ENCODE results near the gene PXMP2.

Gene PXMP2

GRCh38 chr12:132647858-132648257 lies 39.5 kb upstream of the PXMP2 start:
- no peaks in the 10 kb centered on the region for H3K9me3 ChIP-seq (ENCODE audit: control insufficient read depth in 5 of 5, low read length in 5 of 5)
- H3K4me1 ChIP-seq (ENCODE audit: control insufficient read depth in 5 of 5, insufficient read depth in 5 of 5, low read length in 5 of 5) = no peaks in the 10 kb centered on the region
- H3K36me3 ChIP-seq (ENCODE audit: control insufficient read depth in 5 of 5, insufficient read depth in 5 of 5, low read length in 5 of 5) = peaks cover 0 to 73% (median 56%) of the 10 kb centered on the region in 5 donors
- H3K27me3 ChIP-seq (ENCODE audit: control insufficient read depth in 5 of 5, insufficient read depth in 4 of 5, low read length in 5 of 5) = no peaks in the 10 kb centered on the region
- no peak overlapping the region for H3K4me3 ChIP-seq (ENCODE audit: low read depth in 1 of 5, low read length in 5 of 5)
- H3K27ac ChIP-seq (ENCODE audit: low read depth, low read length) = no peak overlapping the region
- H3K9ac ChIP-seq (ENCODE audit: low read length in 5 of 5) = no peak overlapping the region

- Histone ChIP-seq H3K27me3 (ENCODE audit: control insufficient read depth in 5 of 5, insufficient read depth in 4 of 5, low read length in 5 of 5) (no peaks in the 10 kb centered on the region), H3K9ac (ENCODE audit: low read length in 5 of 5) (no peak overlapping the region), H3K36me3 (ENCODE audit: control insufficient read depth in 5 of 5, insufficient read depth in 5 of 5, low read length in 5 of 5) (peaks cover 3 to 73% (median 53%) of the 10 kb centered on the region in 5 donors), H3K27ac (ENCODE audit: low read depth, low read length) (no peak overlapping the region), H3K4me1 (ENCODE audit: control insufficient read depth in 5 of 5, insufficient read depth in 5 of 5, low read length in 5 of 5) (no peaks in the 10 kb centered on the region), H3K4me3 (ENCODE audit: low read depth in 1 of 5, low read length in 5 of 5) (no peak overlapping the region), H3K9me3 (ENCODE audit: control insufficient read depth in 5 of 5, low read length in 5 of 5) (no peaks in the 10 kb centered on the region)
Measured at GRCh38 chr12:132648616-132649225, 38.7 kb upstream of the PXMP2 start.

GRCh38 chr12:132649226-132649945 lies 38.0 kb upstream of the PXMP2 start:
- Histone ChIP-seq H3K4me1 (ENCODE audit: control insufficient read depth in 5 of 5, insufficient read depth in 5 of 5, low read length in 5 of 5) (no peaks in the 10 kb centered on the region), H3K27me3 (ENCODE audit: control insufficient read depth in 5 of 5, insufficient read depth in 4 of 5, low read length in 5 of 5) (no peaks in the 10 kb centered on the region), H3K36me3 (ENCODE audit: control insufficient read depth in 5 of 5, insufficient read depth in 5 of 5, low read length in 5 of 5) (peaks cover 5 to 70% (median 50%) of the 10 kb centered on the region in 5 donors), H3K9me3 (ENCODE audit: control insufficient read depth in 5 of 5, low read length in 5 of 5) (no peaks in the 10 kb centered on the region), H3K27ac (ENCODE audit: low read depth, low read length) (no peak overlapping the region), H3K9ac (ENCODE audit: low read length in 5 of 5) (no peak overlapping the region), H3K4me3 (ENCODE audit: low read depth in 1 of 5, low read length in 5 of 5) (no peak overlapping the region)

GRCh38 chr12:132651444-132652100 lies 35.8 kb upstream of the PXMP2 start:
- H3K9me3 ChIP-seq (ENCODE audit: control insufficient read depth in 5 of 5, low read length in 5 of 5) = no peaks in the 10 kb centered on the region
- no peaks in the 10 kb centered on the region for H3K27me3 ChIP-seq (ENCODE audit: control insufficient read depth in 5 of 5, insufficient read depth in 4 of 5, low read length in 5 of 5)
- H3K4me1 ChIP-seq (ENCODE audit: control insufficient read depth in 5 of 5, insufficient read depth in 5 of 5, low read length in 5 of 5) = no peaks in the 10 kb centered on the region
- H3K4me3 ChIP-seq (ENCODE audit: low read depth in 1 of 5, low read length in 5 of 5) = no peak overlapping the region
- H3K27ac ChIP-seq (ENCODE audit: low read depth, low read length) = no peak overlapping the region
- H3K9ac ChIP-seq (ENCODE audit: low read length in 5 of 5) = no peak overlapping the region
- H3K36me3 ChIP-seq (ENCODE audit: control insufficient read depth in 5 of 5, insufficient read depth in 5 of 5, low read length in 5 of 5) = peaks cover 5 to 77% (median 54%) of the 10 kb centered on the region in 5 donors

- H3K4me3 ChIP-seq (ENCODE audit: low read depth in 1 of 5, low read length in 5 of 5) = no peak overlapping the region
- no peak overlapping the region for H3K9ac ChIP-seq (ENCODE audit: low read length in 5 of 5)
- H3K27me3 ChIP-seq (ENCODE audit: control insufficient read depth in 5 of 5, insufficient read depth in 4 of 5, low read length in 5 of 5) = no peaks in the 10 kb centered on the region
- H3K4me1 ChIP-seq (ENCODE audit: control insufficient read depth in 5 of 5, insufficient read depth in 5 of 5, low read length in 5 of 5) = peaks cover 0 to 4% (median 0%) of the 10 kb centered on the region in 5 donors
- no peak overlapping the region for H3K27ac ChIP-seq (ENCODE audit: low read depth, low read length)
- no peaks in the 10 kb centered on the region for H3K9me3 ChIP-seq (ENCODE audit: control insufficient read depth in 5 of 5, low read length in 5 of 5)
- H3K36me3 ChIP-seq (ENCODE audit: control insufficient read depth in 5 of 5, insufficient read depth in 5 of 5, low read length in 5 of 5) = peaks cover 18 to 82% (median 58%) of the 10 kb centered on the region in 5 donors
Measured at GRCh38 chr12:132653567-132654290, 33.7 kb upstream of the PXMP2 start.

GRCh38 chr12:132657004-132657727 lies 30.2 kb upstream of the PXMP2 start:
- Histone ChIP-seq H3K4me1 (ENCODE audit: control insufficient read depth in 5 of 5, insufficient read depth in 5 of 5, low read length in 5 of 5) (peaks cover 2 to 18% (median 4%) of the 10 kb centered on the region in 5 donors), H3K9me3 (ENCODE audit: control insufficient read depth in 5 of 5, low read length in 5 of 5) (no peaks in the 10 kb centered on the region), H3K4me3 (ENCODE audit: low read depth in 1 of 5, low read length in 5 of 5) (no peak overlapping the region), H3K27ac (ENCODE audit: low read depth, low read length) (no peak overlapping the region), H3K27me3 (ENCODE audit: control insufficient read depth in 5 of 5, insufficient read depth in 4 of 5, low read length in 5 of 5) (no peaks in the 10 kb centered on the region), H3K36me3 (ENCODE audit: control insufficient read depth in 5 of 5, insufficient read depth in 5 of 5, low read length in 5 of 5) (peaks cover 20 to 91% (median 73%) of the 10 kb centered on the region in 5 donors), H3K9ac (ENCODE audit: low read length in 5 of 5) (no peak overlapping the region)

- H3K27ac ChIP-seq (ENCODE audit: low read depth, low read length) = no peak overlapping the region
- H3K27me3 ChIP-seq (ENCODE audit: control insufficient read depth in 5 of 5, insufficient read depth in 4 of 5, low read length in 5 of 5) = no peaks in the 10 kb centered on the region
- H3K4me3 ChIP-seq (ENCODE audit: low read depth in 1 of 5, low read length in 5 of 5) = no peak overlapping the region
- H3K36me3 ChIP-seq (ENCODE audit: control insufficient read depth in 5 of 5, insufficient read depth in 5 of 5, low read length in 5 of 5) = peaks cover 20 to 92% (median 76%) of the 10 kb centered on the region in 5 donors
- no peaks in the 10 kb centered on the region for H3K9me3 ChIP-seq (ENCODE audit: control insufficient read depth in 5 of 5, low read length in 5 of 5)
- peaks cover 2 to 29% (median 10%) of the 10 kb centered on the region in 5 donors for H3K4me1 ChIP-seq (ENCODE audit: control insufficient read depth in 5 of 5, insufficient read depth in 5 of 5, low read length in 5 of 5)
- no peak overlapping the region for H3K9ac ChIP-seq (ENCODE audit: low read length in 5 of 5)
Measured at GRCh38 chr12:132658149-132658894, 29.1 kb upstream of the PXMP2 start.

GRCh38 chr12:132659146-132659545 lies 28.2 kb upstream of the PXMP2 start:
- H3K27ac ChIP-seq (ENCODE audit: low read depth, low read length) = no peak overlapping the region
- no peak overlapping the region for H3K9ac ChIP-seq (ENCODE audit: low read length in 5 of 5)
- no peaks in the 10 kb centered on the region for H3K27me3 ChIP-seq (ENCODE audit: control insufficient read depth in 5 of 5, insufficient read depth in 4 of 5, low read length in 5 of 5)
- H3K4me1 ChIP-seq (ENCODE audit: control insufficient read depth in 5 of 5, insufficient read depth in 5 of 5, low read length in 5 of 5) = peaks cover 2 to 32% (median 10%) of the 10 kb centered on the region in 5 donors
- no peak overlapping the region for H3K4me3 ChIP-seq (ENCODE audit: low read depth in 1 of 5, low read length in 5 of 5)
- H3K36me3 ChIP-seq (ENCODE audit: control insufficient read depth in 5 of 5, insufficient read depth in 5 of 5, low read length in 5 of 5) = peaks cover 15 to 94% (median 78%) of the 10 kb centered on the region in 5 donors
- no peaks in the 10 kb centered on the region for H3K9me3 ChIP-seq (ENCODE audit: control insufficient read depth in 5 of 5, low read length in 5 of 5)

GRCh38 chr12:132660052-132660451 lies 27.3 kb upstream of the PXMP2 start:
- H3K27me3 ChIP-seq (ENCODE audit: control insufficient read depth in 5 of 5, insufficient read depth in 4 of 5, low read length in 5 of 5) = no peaks in the 10 kb centered on the region
- H3K4me3 ChIP-seq (ENCODE audit: low read depth in 1 of 5, low read length in 5 of 5) = no peak overlapping the region
- no peaks in the 10 kb centered on the region for H3K9me3 ChIP-seq (ENCODE audit: control insufficient read depth in 5 of 5, low read length in 5 of 5)
- H3K27ac ChIP-seq (ENCODE audit: low read depth, low read length) = no peak overlapping the region
- no peak overlapping the region for H3K9ac ChIP-seq (ENCODE audit: low read length in 5 of 5)
- peaks cover 2 to 36% (median 10%) of the 10 kb centered on the region in 5 donors for H3K4me1 ChIP-seq (ENCODE audit: control insufficient read depth in 5 of 5, insufficient read depth in 5 of 5, low read length in 5 of 5)
- H3K36me3 ChIP-seq (ENCODE audit: control insufficient read depth in 5 of 5, insufficient read depth in 5 of 5, low read length in 5 of 5) = peaks cover 15 to 95% (median 81%) of the 10 kb centered on the region in 5 donors
